ENCODE results near the gene SERPINB6.
"Not testable (repeated sequence)": the region's sequence is repeated elsewhere in the genome, so short reads cannot be mapped to it uniquely, and the experiment has no call there.

Gene SERPINB6

GRCh38 chr6:2979819-2980464 is 8.6 kb upstream of the SERPINB6 start:
- H3K4me3 ChIP-seq (ENCODE audit: low read depth, low read length) = no peak overlapping the region
- no peak for DNase-seq (ENCODE audit: low read depth)

GRCh38 chr6:2978923-2979322 is 7.6 kb upstream of the SERPINB6 start:
- H3K4me3 ChIP-seq (ENCODE audit: low read depth, low read length) = no peak overlapping the region
- DNase-seq (ENCODE audit: low read depth) = no peak

GRCh38 chr6:2977799-2978590 is 6.6 kb upstream of the SERPINB6 start:
- no peak for DNase-seq (ENCODE audit: low read depth)
- no peak overlapping the region for H3K4me3 ChIP-seq (ENCODE audit: low read depth, low read length)

- H3K4me3 ChIP-seq (ENCODE audit: low read depth, low read length) = no peak overlapping the region
- no peak for DNase-seq (ENCODE audit: low read depth)
Observed at GRCh38 chr6:2977290-2977689, 5.9 kb upstream of the SERPINB6 start.

- no peak overlapping the region for H3K4me3 ChIP-seq (ENCODE audit: low read depth, low read length)
- no peak for DNase-seq (ENCODE audit: low read depth)
Observed at GRCh38 chr6:2976571-2977085, 5.3 kb upstream of the SERPINB6 start.

- no peak overlapping the region for H3K4me3 ChIP-seq (ENCODE audit: low read depth, low read length)
- DNase-seq (ENCODE audit: low read depth) = no peak
Observed at GRCh38 chr6:2976060-2976459, 4.7 kb upstream of the SERPINB6 start.

GRCh38 chr6:2973676-2974075 is 2.3 kb upstream of the SERPINB6 start:
- H3K4me3 ChIP-seq (ENCODE audit: low read depth, low read length) = no peak overlapping the region
- DNase-seq (ENCODE audit: low read depth) = no peak

- not testable (repeated sequence) for H3K4me3 ChIP-seq (ENCODE audit: low read depth, low read length); DNase-seq (ENCODE audit: low read depth)
Observed at GRCh38 chr6:2973180-2973579, 1.8 kb upstream of the SERPINB6 start.

- H3K4me3 ChIP-seq (ENCODE audit: low read depth, low read length); DNase-seq (ENCODE audit: low read depth): not testable (repeated sequence)
Observed at GRCh38 chr6:2972685-2973084, 1.3 kb upstream of the SERPINB6 start.

- DNase-seq (ENCODE audit: low read depth) = not testable (repeated sequence)
Observed at GRCh38 chr6:2972219-2972487, 786 bp upstream of the SERPINB6 start.

GRCh38 chr6:2970753-2971419 is 481 bp downstream of the SERPINB6 start:
- peak overlapping the region; percentile 56 for H3K4me3 ChIP-seq (ENCODE audit: low read depth, low read length)
- DNase-seq (ENCODE audit: low read depth) = no peak

More at GRCh38 chr6:2972219-2972487, 786 bp upstream of the SERPINB6 start:
- H3K4me3 ChIP-seq (ENCODE audit: low read depth, low read length) = peak overlapping the region; percentile 56

GRCh38 chr6:2970034-2970685 is 1.2 kb downstream of the SERPINB6 start:
- no peak for DNase-seq (ENCODE audit: low read depth)
- peak overlapping the region; percentile 56 for H3K4me3 ChIP-seq (ENCODE audit: low read depth, low read length)

GRCh38 chr6:2969549-2969948 is 1.8 kb downstream of the SERPINB6 start:
- H3K4me3 ChIP-seq (ENCODE audit: low read depth, low read length) = no peak overlapping the region
- DNase-seq (ENCODE audit: low read depth) = no peak

- DNase-seq (ENCODE audit: low read depth) = no peak
Observed at GRCh38 chr6:2968600-2969135, 2.7 kb downstream of the SERPINB6 start.

GRCh38 chr6:2967936-2968335 is 3.4 kb downstream of the SERPINB6 start:
- DNase-seq (ENCODE audit: low read depth) = no peak
- H3K4me3 ChIP-seq (ENCODE audit: low read depth, low read length) = no peak overlapping the region

More at GRCh38 chr6:2968600-2969135, 2.7 kb downstream of the SERPINB6 start:
- no peak overlapping the region for H3K4me3 ChIP-seq (ENCODE audit: low read depth, low read length)

- DNase-seq (ENCODE audit: low read depth) = no peak
- H3K4me3 ChIP-seq (ENCODE audit: low read depth, low read length) = no peak overlapping the region
Observed at GRCh38 chr6:2966347-2966746, 5.0 kb downstream of the SERPINB6 start.

- H3K4me3 ChIP-seq (ENCODE audit: low read depth, low read length) = no peak overlapping the region
- no peak for DNase-seq (ENCODE audit: low read depth)
Observed at GRCh38 chr6:2964793-2965505, 6.4 kb downstream of the SERPINB6 start.

- H3K4me3 ChIP-seq (ENCODE audit: low read depth, low read length) = no peak overlapping the region
- no peak for DNase-seq (ENCODE audit: low read depth)
Observed at GRCh38 chr6:2963756-2964155, 7.6 kb downstream of the SERPINB6 start.

- no peak overlapping the region for H3K4me3 ChIP-seq (ENCODE audit: low read depth, low read length)
- DNase-seq (ENCODE audit: low read depth) = no peak
Observed at GRCh38 chr6:2962636-2963035, 8.7 kb downstream of the SERPINB6 start.
